Mucosa of gallbladder (tissue), 1 donor: ENCODE data around the gene CAPN8. TPM values are rescaled to one million over a fixed set of nuclear protein-coding genes. Genes with fewer than 3 reads are reported as not detected.
"Not testable (repeated sequence)": the region's sequence is repeated elsewhere in the genome, so short reads cannot be mapped to it uniquely, and the experiment has no call there.

ENCODE experiments used
- DNase-seq: peaks from one replicate; pipeline ENCODE4 v3.0.0-alpha.2; 2020; ENCODE audit warnings: low spot score
- total RNA-seq: library from RNA; stranded (reverse); gene quantifications from one replicate; pipeline ENCODE4 v1.2.1, GENCODE V29; 2021
- donor health status: DM: no; HTN: no; CAD: no.

The CAPN8 gene
- total RNA-seq, 1 donor from 2014 or later, result 35.6 TPM

DNA sequence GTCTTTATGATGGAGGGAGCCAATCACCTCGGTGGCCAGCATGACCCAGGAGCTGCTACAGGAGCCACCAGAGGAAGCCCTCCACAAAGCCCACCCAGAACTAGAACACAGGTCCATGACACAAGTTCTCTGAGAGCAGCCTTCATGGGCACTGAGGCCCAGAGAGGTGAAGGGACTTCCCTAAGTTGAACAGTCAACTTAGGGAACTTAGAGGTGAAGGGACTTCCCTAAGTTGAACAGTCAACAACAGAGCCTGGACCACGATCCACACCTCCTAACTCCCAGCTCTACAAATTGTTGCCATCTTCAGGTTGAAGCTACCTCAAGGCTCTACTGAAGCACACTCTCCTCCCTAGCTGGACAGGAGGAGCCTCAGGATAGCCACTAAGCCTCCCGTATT is 139.5 kb downstream of the CAPN8 start:
- DNase-seq, result no peak

DNA sequence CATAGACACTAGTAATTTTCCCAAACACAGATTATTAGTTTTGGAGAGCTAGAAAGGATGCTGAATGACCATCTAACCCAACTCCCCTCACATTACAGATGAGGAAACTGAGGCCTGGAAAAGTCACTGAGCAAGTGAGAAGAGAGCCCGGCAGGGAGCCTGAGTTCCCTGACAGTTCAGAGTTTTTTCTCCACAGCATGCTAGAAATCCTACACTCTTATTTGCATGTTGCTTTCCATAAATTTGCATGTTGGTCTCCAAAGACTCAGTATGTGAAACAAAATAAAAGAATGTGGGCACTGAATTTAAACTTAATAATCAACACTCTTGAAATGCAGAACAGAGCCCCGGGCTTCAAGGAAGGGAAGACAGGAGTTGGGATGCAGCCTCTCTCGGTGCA is 140.0 kb downstream of the CAPN8 start:
- DNase-seq, result no peak

DNA sequence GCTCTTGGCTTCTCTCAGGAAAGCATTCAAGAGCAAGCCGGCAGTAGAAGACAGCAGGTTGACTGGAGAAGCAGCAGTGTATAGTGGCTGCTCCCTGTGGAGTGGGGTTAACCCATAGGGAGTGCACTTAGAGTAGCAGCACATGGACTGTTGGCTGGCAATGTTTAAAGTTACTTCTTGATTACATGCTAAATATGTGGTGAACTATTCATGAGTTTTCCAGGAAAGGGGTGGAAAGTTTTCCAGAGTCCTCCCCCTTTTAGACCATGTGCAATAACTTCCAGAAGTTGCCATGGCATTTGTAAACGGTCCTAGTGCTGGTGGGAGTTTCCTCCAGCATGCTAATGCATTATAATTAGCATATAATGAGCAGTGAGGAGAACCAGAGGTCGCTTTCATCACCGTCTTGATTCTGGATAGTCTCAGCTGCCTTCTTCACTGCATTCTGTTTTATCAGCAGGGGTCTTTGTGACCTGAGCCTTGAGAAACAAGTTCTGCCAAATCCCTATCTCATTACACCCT is 140.5 kb downstream of the CAPN8 start:
- DNase-seq, result no peak

DNA sequence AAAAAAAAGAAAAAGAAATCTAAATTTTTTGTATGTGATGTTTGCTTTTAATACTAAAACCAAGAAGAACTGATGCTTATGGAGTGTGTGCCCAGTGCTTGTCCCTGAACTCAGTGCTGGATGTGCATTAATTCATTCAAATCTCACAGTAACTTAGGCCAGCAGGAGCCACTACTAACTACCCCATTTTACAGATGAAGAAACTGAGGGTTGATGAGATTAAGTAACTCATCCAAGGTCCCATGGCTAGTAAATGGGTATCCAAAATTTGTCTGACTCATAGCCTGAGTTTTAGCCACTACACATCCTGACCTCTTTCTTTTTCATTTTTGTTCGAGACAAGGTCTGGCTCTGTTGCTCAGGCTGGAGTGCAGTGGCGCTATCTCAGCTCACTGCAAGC is 144.4 kb downstream of the CAPN8 start:
- DNase-seq, result no peak

DNA sequence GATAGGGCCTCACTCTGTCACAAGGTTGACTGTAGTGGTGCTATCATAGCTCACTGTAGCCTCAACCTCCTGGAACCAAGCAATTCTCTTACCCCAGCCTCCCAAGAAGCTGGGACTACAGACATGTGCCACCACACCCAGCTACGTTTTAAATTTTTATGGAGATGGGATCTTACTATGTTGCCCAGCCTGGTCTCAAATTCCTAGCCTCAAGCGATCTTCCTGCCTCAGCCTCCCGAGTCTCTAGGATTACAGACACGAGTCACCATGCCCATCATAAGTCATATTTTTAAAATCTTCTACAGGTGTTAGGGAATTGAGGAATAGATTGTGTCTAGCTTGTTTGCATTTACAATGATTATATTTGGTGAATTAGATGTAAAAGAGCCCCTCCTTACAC is 145.3 kb downstream of the CAPN8 start:
- no peak for DNase-seq

DNA sequence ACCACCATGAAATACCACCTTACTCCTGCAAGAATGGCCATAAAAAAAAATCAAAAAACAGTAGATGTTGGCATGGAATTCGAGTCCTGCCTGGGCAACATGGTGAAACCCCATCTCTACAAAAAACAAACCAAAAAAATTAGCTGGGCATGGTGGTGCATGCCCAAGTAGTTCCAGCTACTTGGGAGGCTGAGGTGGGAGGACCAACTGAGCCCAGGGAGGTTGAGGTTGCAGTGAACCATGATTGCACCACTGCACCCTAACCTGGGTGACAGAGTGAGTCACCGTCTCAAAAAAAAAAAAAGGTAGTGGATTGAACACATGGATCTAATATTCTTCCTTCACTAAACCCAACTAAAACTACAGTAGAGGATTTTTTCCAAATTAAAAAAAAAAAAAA is 146.4 kb downstream of the CAPN8 start:
- no peak for DNase-seq

DNA sequence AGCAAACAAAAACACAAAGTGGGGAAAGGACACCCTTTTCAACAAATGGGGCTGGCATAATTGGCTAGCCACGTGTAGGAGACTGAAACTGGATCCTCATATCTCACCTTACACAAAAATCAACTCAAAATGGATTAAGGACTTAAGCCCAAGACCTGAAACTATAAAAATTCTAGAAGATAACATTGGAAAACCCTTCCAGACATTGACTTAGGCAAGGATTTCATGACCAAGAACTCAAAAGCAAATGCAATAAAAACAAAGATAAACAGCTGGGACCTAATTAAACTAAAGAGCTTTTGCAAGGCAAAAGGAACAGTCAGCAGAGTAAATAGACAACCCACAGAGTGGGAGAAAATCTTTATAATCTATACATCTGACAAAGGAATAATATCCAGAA is 146.9 kb downstream of the CAPN8 start:
- not testable (repeated sequence) for DNase-seq

DNA sequence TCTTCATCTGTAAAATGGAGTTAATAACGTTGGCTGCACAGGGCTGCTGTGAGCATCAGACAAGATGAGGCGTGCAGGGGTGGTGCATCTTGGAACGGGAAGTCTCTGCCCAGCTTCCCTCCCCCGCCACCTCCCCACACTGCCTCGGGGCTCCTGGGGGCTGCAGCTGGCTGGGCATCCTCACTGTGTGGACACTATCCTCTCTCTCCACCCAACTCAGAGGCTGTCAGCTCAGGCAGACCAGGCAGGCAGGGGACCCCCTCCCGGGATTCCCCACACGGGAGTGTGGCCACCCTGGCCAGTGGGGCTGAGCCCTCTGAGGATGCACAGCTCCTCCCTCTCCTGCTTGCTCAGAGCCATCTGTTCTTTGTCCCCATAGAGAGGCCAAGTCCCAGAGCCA is 149.6 kb downstream of the CAPN8 start:
- no peak for DNase-seq

DNA sequence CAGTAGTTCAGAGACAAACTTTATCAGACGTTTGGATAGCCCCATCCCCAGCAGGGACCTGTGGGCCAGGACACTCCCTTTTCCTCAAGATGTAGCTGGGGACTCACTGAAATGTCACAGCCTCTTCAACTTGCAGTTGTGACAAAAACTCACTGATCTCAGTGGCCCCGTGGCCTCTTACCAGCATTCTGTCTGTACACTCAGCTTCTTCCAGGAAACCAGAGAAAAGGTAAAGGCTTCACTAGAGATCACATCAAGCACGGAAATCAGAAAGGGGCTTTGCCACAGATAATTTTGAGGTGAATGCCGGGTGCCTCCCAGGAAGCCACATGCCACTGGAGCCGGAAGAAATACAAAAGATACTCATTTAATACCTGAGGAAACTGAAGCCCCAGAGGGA is 150.1 kb downstream of the CAPN8 start:
- DNase-seq, result no peak

DNA sequence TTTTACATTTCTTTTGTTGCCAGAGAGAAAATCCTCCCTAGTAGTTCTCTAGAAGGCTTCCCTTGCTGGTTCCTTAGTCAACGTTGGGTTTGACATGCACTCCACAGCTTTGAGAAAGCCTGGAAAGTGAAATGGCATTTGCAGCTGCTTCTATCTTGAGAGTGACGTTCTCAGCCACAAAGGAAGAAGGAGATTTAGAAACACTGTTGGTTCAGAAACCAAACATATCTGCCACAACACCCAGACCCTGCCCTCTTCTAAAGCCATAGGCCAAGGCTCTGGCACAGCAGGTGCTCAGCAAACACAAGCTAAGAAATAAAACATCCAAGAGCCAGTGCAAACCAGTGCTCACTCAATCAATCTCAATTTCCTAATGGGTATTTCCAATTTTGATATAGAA is 150.9 kb downstream of the CAPN8 start:
- DNase-seq, result no peak

DNA sequence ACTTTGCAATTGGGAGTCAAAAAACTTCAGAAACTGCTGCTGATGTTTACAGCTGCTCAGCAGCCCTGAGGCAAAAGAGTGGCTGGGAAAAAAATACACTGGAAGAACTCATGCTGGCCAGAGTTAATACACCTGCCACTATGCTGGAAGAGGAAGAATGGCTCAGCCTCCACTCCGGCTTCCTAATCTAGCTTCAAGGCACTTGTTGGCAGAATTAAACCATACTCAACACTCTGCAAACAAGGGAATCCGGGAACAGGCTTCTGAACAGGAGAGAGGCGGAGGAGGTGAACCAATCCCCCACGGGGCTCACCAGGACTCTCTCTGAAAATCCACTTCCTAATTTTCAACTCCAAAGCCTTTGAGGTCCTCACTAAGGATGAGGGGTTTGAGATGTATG is 152.2 kb downstream of the CAPN8 start:
- no peak for DNase-seq

DNA sequence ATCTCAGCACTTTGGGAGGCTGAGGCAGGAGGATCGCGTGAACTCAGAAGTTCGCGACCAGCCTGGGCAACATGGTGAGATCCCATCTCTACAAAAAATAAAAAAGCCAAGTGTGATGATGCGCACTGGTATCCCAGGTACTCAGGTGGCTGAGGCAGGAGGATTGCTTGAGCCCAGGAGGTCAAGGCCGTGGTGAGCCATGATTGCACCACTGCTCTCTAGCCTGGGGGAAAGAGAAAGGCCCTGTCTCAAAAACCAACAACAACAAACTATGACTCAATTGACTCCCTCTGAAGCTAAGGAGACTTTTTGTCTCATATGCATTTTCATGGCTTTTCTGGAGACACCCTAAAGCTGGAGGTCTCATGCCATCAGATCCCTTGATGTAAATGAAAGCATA is 153.4 kb downstream of the CAPN8 start:
- no peak for DNase-seq

DNA sequence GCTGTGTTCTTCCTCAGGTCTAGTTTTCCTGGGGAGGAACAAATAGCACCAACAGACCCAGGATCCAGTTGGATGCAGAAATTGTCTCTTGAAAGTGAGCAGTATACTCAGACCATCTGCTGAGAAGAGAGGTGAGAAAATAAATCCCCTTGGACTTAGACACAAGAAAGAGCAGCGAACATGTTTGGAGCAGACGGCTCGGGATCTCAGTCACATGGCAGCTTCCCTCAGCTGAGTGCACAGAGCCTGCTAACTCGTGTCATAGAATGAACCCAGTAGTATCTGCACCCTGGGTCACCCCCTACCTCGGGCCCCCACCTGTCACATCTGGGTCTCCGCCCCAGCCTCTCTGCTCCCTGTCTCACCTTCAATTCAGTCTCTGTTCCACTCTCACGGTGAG is 156.7 kb downstream of the CAPN8 start:
- DNase-seq, result no peak

DNA sequence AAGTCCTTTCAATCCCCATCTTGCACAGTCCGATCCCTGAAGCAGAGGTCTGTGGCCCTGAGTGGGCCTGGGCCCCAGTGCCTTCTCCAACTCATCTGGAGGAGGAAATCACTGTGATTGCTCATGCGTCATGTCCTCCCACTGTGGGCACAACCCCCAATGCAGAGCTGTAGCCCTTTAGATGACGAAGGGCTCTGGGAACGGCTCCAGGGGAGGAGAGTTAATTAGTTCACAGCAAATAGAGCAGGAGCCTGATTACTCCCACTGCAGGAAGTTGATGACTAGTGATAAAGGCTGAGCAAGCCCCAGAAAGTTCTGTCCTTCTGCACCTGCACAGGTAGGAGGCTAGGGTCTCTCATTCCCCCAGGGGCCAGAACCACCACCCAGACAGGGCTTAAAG is 160.8 kb downstream of the CAPN8 start:
- DNase-seq, result peak; percentile 47

DNA sequence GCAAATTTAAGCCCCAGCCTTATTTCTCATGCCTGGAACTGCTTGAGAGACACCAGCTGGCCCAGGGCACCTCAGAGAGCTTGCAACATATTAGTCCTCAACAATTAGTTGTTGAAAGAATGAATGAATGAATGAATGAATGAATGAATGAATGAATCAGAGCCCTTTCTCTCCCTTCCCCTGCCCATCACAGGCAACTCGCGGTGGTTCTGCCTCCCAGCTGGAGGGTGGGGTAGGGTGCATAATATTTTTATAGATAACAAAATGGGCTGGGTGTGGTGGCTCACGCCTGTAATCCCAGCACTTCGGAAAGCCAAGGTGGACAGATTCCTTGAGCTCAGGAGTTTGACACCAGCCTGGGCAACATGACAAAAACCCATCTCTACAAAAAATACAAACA is 162.2 kb downstream of the CAPN8 start:
- no peak for DNase-seq

DNA sequence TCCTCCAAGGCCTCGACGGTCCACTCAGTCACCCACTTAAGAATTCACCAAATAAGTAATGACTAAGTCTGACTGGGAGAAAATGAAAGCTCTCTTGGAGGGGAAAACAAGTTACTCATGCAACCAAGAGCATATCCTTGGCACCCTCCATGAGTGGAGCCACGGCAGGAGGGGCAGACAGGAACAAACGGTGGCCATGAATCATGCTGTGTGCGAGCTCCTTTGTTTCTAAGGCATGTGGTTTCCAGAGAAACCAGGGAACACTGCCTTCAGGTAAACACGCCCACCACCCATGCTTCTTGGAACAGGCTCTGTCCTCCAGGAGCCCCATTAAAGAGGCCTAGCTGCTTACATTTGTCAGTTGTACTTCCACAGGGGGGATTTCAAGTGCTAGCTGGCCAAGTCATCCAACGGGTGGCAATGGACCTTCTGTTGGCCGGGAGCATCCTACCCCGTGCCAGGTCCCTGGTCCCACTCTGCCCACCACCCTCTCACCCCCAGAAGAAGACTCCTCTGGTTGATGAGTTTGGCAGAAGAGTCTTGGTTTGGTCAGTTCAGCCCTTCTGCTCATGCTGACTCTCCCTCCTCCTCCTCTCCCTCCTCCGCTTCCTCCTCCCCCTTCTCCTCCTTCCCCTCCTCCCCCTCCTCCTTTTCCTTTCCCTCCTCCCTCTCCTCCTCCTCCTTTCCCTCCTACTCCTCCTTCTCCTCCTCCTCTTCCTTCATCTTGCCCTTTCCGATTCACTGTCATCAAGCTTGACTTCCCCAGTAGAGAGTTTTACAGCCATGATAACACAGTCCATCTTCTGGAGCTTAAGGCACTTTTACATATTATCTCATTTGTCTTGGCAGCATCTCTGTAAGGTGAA is 164.7 kb downstream of the CAPN8 start:
- no peak for DNase-seq

DNA sequence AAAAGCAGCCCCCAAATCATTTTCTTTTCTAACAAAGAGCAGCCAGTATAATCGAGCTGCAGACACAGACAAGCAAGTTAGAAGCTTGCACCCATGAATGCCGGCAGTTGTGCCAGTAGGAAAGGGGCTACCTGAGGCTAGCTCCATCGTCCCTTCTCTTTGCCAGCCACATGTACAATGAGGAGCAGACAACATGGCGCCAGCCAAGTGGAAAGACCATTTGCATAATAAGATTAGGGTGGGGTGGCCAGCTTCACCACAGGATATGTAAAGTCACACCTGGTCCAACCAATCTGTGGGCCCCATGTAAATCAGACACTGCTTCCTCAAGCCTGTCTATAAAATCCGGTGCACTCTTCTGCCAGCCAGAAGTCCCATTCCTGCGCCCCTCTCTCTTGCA is 168.6 kb downstream of the CAPN8 start:
- no peak for DNase-seq

DNA sequence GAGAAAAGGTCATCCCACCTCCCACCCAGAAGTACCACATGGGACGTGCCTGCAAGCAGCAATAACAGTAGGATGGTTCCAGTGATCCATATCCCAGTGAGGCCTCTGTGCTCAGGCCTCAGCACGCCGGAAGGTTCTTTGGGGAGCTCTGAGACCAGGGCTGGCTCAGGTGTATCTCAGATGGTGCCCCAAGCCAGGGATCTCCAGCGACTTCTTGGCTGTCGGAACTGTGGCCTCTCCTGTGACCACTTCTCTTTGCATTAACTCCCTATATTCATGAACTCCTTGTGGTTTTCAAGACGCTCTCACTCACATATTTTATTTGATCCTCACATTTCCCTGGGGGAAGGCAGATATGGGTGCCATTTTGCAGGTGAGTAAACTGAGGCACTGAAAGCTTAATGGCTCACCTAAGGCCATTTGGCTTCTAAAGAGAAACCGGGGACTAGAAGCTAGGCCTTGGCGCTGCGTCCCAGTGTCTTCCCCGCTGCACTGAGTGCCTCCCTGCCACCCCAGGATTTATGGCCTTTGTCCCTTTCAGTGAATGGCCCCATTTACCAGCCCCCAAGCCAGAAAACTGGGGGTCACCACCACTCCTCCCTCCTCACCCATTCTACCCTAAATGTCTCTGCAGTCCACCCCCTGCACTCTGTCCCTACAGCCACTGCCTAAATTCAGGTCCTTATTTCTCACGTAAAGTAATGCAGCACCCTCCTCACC is 170.4 kb downstream of the CAPN8 start:
- DNase-seq, result no peak

DNA sequence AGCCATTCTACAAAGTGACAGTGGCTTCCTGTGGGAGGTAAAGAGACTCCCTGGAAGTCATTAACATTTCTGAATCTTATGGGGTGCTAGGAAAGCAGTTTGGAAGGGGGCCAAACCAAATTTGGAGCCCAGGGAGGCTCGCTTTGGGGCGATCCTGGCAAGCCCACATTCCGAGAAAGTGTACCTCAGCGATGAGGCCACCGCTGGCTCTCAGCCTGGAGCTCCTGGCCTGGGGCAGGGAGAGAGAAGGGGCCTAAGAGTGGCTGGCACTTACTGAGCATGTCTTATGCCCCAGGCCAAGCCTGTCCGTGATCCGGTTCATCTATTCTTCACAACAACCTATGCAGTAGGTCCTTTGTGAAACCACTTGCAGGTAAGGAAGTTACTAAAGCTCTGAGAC is 173.5 kb downstream of the CAPN8 start:
- no peak for DNase-seq
